Stimulated activated naive CD8-positive, alpha-beta T cell treated with anti-CD3 and anti-CD28 coated beads, Interleukin-15, Interleukin-2, amounts not matched to agents 100 ng/mL and 50 ng/mL, for 24 hours (primary cell): Measurements from ENCODE around the gene CADM2.
"Not testable (repeated sequence)": the region's sequence is repeated elsewhere in the genome, so short reads cannot be mapped to it uniquely, and the experiment has no call there.

Experiments used
- H3K27ac Mint-ChIP-seq: one replicate; pipeline ENCODE4 v1.8.0; 2021; ENCODE audit warnings: mild to moderate bottlenecking, mixed read lengths
- H3K27me3 Mint-ChIP-seq: one replicate; pipeline ENCODE4 v1.8.0; 2021; ENCODE audit warnings: mixed read lengths
- H3K36me3 Mint-ChIP-seq: one replicate; pipeline ENCODE4 v1.8.0; 2021; ENCODE audit warnings: low read depth, mixed read lengths
- H3K4me1 Mint-ChIP-seq: one replicate; pipeline ENCODE4 v1.8.0; 2021; ENCODE audit warnings: low read depth, mixed read lengths
- H3K4me3 Mint-ChIP-seq: one replicate; pipeline ENCODE4 v1.8.0; 2021; ENCODE audit warnings: mild to moderate bottlenecking, mixed read lengths
- H3K9me3 Mint-ChIP-seq: one replicate; pipeline ENCODE4 v1.8.0; 2021; ENCODE audit warnings: mixed read lengths

Gene CADM2

DNA sequence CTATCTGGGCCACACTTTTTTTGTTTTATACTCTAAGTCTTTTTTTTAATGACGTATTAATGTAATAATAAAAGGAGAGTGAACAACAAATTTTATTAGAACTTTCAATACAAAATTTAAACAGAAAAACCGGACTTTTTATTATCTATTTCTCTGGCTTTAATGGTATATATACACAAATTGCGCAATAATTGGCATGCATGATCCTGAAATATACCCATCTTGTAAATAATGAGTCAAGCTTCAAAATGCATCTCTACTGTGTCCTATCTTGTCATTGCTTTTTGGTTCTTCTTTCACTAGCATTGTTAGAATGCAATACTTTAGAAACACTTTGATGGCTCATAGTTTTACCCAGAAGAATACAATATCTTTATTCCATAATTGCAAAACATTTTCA lies 963.6 kb downstream of the CADM2 start:
- H3K27me3 Mint-ChIP-seq, result no peaks in the 10 kb centered on the region
- peaks cover 4% of the 10 kb centered on the region for H3K9me3 Mint-ChIP-seq
- H3K27ac Mint-ChIP-seq, result no peak overlapping the region
- H3K4me3 Mint-ChIP-seq, result no peak overlapping the region
- no peaks in the 10 kb centered on the region for H3K36me3 Mint-ChIP-seq
- no peaks in the 10 kb centered on the region for H3K4me1 Mint-ChIP-seq

DNA sequence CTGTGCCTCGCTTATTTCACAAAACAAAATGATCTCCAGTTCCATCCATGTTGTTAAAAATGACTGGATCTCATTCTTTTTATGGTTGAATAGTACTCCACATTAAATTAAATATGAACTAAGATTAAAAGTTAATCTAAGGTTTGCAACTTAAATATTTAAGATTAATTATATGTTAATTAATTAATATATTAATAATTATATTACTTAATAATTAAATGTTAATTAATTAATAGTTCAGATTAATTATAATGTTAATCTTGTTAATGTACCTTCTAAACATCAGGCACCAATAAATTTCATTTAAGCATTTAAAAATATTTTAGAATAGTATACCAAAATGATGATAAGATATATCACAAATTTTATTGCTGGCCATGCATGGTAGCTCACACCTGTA lies 971.9 kb downstream of the CADM2 start:
- Mint-ChIP-seq H3K27ac (no peak overlapping the region), H3K36me3 (no peaks in the 10 kb centered on the region), H3K27me3 (no peaks in the 10 kb centered on the region), H3K9me3 (peaks cover 4% of the 10 kb centered on the region), H3K4me3 (no peak overlapping the region), H3K4me1 (no peaks in the 10 kb centered on the region)

DNA sequence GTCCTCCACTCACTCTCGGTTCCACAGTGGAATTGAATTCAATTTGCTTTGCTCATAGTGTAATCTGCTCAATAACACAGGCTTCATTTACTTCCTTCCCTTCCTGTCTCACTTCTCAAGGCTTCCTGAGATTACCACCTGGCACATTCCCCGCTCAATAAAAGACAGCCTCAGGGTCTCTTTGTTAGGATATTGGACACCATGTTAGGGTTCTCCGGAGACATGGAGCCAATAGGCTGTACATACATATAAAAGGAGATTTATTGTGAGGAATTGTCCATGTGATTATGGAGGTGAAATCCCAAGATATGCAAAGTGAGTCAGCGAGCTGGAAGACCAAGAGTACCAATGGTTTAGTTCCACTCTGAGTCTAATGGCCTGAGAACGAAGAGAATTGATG lies 974.5 kb downstream of the CADM2 start:
- H3K4me1 Mint-ChIP-seq, result no peaks in the 10 kb centered on the region
- H3K9me3 Mint-ChIP-seq, result peaks cover 4% of the 10 kb centered on the region
- H3K27ac Mint-ChIP-seq, result no peak overlapping the region
- H3K4me3 Mint-ChIP-seq, result no peak overlapping the region
- no peaks in the 10 kb centered on the region for H3K27me3 Mint-ChIP-seq
- no peaks in the 10 kb centered on the region for H3K36me3 Mint-ChIP-seq

DNA sequence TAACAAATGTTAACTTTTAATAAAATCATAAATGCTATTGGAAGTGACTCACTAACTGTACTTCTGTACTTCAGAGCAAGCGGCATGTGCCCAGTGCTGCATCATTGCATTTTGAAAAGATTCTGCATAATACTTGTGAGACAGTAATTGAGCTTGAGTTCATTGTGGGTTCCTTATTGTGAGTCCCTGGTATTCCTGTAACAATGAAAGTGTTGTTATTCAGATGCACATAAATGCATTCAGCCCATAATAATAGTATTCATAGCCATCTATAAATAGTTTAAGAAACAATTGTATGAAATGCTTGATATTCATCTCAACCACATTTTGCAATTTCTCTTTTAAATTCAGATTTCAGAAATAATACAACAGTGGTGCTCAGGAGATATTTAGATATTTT lies 976.4 kb downstream of the CADM2 start:
- H3K27me3 Mint-ChIP-seq, result no peaks in the 10 kb centered on the region
- peaks cover 4% of the 10 kb centered on the region for H3K9me3 Mint-ChIP-seq
- H3K36me3 Mint-ChIP-seq, result no peaks in the 10 kb centered on the region
- no peaks in the 10 kb centered on the region for H3K4me1 Mint-ChIP-seq
- H3K4me3 Mint-ChIP-seq, result no peak overlapping the region
- H3K27ac Mint-ChIP-seq, result no peak overlapping the region

DNA sequence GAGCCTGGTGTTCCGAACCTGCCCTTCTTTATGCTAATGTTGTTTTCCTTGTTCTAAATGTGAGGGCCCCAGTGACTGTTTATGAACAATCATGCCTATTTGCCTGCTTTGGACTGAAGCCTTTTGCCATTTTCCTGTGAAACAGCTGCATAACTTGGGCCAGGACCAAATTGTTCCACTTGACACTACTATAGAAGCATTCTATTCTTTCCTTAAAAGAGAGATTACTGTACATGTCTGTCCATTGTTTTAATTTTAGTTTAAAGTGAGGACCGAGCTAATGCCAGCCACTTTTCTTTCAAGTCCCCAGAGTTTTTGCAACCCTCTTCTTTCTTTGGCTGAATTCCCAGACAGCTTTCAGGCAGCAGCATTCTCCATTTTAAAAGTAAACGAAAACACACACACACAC lies 980.3 kb downstream of the CADM2 start:
- peaks cover 4% of the 10 kb centered on the region for H3K36me3 Mint-ChIP-seq
- no peaks in the 10 kb centered on the region for H3K4me1 Mint-ChIP-seq
- no peak overlapping the region for H3K27ac Mint-ChIP-seq
- H3K27me3 Mint-ChIP-seq, result no peaks in the 10 kb centered on the region
- H3K9me3 Mint-ChIP-seq, result peaks cover 7% of the 10 kb centered on the region
- H3K4me3 Mint-ChIP-seq, result no peak overlapping the region

DNA sequence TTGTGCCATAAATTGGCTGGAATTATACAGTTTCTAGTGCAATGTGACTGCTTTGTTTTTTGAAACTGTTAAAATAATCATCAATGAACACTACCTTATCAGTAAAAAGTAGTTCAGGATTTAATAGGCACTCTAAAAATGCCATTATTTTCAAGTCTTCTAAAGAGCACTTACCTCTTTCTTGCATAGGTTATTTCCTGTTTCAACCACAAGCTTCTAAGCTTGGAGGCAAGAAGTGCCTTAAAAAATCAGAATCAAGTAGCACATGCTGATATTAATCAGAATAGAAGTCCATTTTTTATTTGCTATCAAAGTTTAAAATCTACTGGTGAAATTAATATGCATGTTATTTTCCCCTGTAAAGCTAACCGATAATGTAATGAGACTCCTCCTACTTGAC lies 991.6 kb downstream of the CADM2 start:
- no peak overlapping the region for H3K27ac Mint-ChIP-seq
- H3K4me3 Mint-ChIP-seq, result no peak overlapping the region
- no peaks in the 10 kb centered on the region for H3K27me3 Mint-ChIP-seq
- no peaks in the 10 kb centered on the region for H3K36me3 Mint-ChIP-seq
- H3K9me3 Mint-ChIP-seq, result peaks cover 4% of the 10 kb centered on the region
- H3K4me1 Mint-ChIP-seq, result no peaks in the 10 kb centered on the region

DNA sequence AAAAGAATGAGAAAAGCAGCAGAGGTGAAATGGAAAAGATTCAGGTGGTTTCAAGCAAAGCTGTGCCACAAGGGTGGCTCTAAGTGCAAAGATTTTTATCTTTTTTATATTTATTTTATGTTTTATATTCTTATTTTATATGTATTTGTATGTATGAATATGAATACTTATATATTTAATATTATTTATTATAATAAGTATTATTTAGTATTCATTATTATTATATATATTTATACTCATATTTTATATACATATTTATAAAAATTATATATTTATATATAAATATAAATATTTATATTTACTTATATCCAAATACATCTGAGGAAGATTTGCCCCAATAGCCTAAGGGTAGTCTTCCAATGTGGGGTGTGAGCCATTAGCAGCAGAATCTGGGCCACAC lies 1002.0 kb downstream of the CADM2 start:
- Mint-ChIP-seq H3K9me3 (peaks cover 4% of the 10 kb centered on the region), H3K4me1 (no peaks in the 10 kb centered on the region), H3K36me3 (no peaks in the 10 kb centered on the region), H3K27ac (no peak overlapping the region), H3K27me3 (no peaks in the 10 kb centered on the region), H3K4me3 (no peak overlapping the region)

DNA sequence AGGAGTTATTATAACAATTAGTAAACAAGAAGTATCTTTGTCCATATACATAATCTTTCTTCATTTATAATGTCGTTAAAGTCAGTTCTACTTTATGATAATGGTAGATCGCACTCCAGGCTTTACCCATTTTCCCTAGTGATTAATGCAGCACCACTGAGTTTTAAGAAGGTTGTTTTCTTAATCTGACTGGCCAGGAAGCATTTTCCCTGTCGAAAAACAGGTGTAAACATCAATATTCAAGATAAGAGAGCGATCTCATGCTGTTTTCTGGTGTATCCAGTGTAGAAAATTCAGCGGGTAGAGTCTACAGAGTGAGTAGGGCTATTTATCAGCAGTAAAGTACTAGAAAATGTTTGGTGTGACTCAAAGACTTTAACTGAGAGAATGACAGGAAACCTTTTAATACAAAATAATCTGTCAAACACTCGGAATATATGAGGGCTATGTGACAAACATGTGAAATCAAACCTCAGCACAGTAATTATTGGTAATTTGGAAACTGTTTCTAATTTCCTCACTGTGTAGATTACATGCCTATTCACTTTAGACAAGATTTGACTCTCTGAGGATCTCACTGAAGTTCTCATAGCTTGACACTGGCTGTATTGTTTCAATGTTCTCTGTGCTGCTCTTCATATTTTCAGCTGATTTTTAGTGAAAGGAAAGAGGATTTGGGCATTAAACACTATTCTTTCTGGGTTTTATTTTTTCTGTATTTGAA lies 1019.0 kb downstream of the CADM2 start:
- Mint-ChIP-seq H3K27ac (no peak overlapping the region), H3K27me3 (no peaks in the 10 kb centered on the region), H3K36me3 (no peaks in the 10 kb centered on the region), H3K9me3 (peaks cover 7% of the 10 kb centered on the region), H3K4me1 (no peaks in the 10 kb centered on the region), H3K4me3 (no peak overlapping the region)

DNA sequence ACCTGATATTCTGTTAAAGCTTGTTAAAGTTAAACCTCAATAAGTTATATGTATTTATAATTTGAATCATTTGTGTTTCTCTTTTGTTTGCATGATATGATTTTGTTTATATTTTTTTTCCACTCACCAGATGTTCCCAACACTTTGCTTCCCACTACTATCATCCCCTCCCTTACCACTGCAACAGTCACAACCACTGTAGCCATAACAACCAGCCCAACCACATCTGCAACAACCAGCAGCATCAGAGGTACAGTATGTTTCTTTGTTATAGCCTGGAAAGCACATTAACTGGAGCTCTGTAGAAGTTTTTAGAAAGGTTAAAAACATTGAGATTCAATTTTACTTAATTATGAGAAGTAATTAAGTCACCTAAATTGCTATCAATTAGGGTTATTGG lies 1020.2 kb downstream of the CADM2 start:
- no peaks in the 10 kb centered on the region for H3K36me3 Mint-ChIP-seq
- no peak overlapping the region for H3K4me3 Mint-ChIP-seq
- H3K27ac Mint-ChIP-seq, result no peak overlapping the region
- no peaks in the 10 kb centered on the region for H3K9me3 Mint-ChIP-seq
- no peaks in the 10 kb centered on the region for H3K27me3 Mint-ChIP-seq
- no peaks in the 10 kb centered on the region for H3K4me1 Mint-ChIP-seq

DNA sequence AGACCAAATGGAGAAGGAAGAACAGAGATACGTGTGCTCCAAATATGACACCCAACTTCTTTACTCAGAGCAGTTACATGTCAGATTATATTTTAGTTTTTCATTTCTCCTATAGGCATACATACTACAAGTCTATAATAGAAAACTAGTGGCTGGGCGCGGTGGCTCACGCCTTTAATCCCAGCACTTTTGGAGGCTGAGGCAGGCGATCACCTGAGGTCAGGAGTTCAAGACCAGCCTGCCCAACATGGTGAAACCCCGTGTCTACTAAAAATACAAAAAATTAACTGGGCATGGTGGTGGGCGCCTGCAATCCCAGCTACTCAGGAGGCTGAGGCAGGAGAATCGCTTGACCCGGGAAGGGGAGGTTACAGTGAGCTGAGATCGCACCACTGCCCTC lies 1030.8 kb downstream of the CADM2 start:
- H3K9me3 Mint-ChIP-seq, H3K27me3 Mint-ChIP-seq, H3K4me1 Mint-ChIP-seq, H3K4me3 Mint-ChIP-seq, H3K36me3 Mint-ChIP-seq, H3K27ac Mint-ChIP-seq: not testable (repeated sequence)

DNA sequence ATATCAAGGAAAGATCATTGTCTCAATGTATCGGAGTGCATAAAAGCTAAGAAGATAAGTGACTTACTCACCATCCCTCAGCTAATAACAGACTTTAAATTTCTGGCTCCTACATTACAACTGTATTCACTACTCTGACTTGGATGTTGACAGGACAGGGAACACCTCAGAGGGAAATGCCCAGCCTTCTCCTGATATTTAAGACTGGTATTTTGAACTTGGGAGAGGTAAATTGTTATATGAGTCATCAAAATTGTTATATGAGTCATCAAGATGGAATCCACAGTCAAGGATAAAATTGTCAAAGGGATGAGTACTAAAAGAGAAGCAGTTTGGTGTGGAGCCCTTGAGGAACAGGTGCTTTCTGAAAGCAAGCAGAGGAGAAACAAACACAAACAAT lies 1070.8 kb downstream of the CADM2 start:
- H3K9me3 Mint-ChIP-seq, result peaks cover 9% of the 10 kb centered on the region
- no peak overlapping the region for H3K4me3 Mint-ChIP-seq
- H3K36me3 Mint-ChIP-seq, result no peaks in the 10 kb centered on the region
- H3K27me3 Mint-ChIP-seq, result no peaks in the 10 kb centered on the region
- no peaks in the 10 kb centered on the region for H3K4me1 Mint-ChIP-seq
- H3K27ac Mint-ChIP-seq, result no peak overlapping the region

DNA sequence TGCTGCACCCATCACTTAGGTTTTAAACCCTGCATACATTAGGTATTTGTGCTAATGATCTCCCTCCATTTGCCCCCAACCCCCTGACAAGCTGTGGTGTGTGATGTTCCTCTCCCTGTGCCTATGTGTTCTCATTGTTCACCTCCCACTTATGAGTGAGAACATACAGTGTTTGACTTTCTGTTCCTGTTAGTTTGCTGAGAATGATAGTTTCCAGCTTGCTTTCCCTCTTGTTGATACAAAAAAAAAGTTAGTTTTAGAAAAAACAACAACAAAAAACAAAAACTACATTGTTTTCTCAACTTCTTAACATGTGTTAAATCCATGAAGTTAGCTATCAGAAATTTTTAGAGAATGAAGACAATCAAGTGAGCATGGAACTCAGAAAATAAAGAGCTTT lies 1079.1 kb downstream of the CADM2 start:
- Mint-ChIP-seq H3K4me3 (no peak overlapping the region), H3K36me3 (no peaks in the 10 kb centered on the region), H3K27me3 (no peaks in the 10 kb centered on the region), H3K27ac (no peak overlapping the region), H3K4me1 (no peaks in the 10 kb centered on the region), H3K9me3 (peaks cover 11% of the 10 kb centered on the region)

DNA sequence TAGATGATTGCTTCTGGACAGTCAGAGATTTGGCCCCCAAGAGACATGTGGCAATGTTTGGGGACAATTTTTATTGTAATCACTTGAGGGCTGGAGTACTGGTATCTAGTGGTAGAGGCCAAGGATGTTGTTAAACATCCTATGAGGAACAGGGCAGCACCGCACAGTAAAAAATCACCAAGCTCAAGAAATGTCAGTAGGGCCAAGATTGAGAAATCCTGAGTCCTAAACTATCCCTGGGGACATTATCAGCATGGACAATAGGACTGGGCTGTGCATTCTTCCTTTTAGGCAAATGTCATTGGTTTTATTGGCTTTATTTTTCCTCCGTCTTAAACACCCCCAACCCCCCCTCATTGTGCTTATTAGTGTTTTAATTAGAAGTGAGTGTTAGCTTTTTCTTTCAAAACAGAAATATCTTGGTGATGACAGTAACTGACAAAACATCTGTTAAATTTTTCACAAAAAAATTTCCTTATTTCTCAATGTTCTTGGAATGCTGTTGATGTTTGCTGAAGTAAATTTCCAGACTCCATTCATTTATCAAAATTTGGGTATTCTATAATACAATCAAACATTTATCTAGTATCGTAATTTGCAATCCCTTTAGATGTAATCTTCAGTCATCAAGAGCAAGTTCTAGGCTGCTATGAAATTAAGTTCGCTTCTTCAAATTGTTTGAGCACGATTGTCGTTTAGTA lies 1087.8 kb downstream of the CADM2 start:
- no peaks in the 10 kb centered on the region for H3K36me3 Mint-ChIP-seq
- no peaks in the 10 kb centered on the region for H3K4me1 Mint-ChIP-seq
- H3K27ac Mint-ChIP-seq, result no peak overlapping the region
- H3K27me3 Mint-ChIP-seq, result no peaks in the 10 kb centered on the region
- H3K9me3 Mint-ChIP-seq, result peaks cover 23% of the 10 kb centered on the region
- no peak overlapping the region for H3K4me3 Mint-ChIP-seq

DNA sequence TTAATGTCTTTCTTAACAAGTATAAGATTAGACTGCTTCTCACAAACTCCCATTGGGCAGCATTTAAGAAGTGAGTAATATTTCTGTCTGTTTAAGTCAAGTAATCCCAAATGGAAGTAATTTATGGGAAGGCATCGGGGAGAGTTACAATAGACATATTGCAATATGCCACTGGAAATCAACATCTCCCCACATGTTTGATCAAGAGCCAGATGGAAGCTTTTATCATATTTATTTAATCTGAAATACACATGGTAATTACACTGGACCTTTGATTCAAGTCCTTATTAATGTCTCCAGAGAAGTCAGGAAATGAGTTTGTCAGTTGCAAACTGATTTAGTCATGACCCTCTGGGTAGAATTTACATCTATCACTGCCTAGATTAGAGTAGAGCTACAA lies 1088.4 kb downstream of the CADM2 start:
- Mint-ChIP-seq H3K36me3 (no peaks in the 10 kb centered on the region), H3K27me3 (no peaks in the 10 kb centered on the region), H3K9me3 (peaks cover 18% of the 10 kb centered on the region), H3K4me3 (no peak overlapping the region), H3K4me1 (no peaks in the 10 kb centered on the region), H3K27ac (no peak overlapping the region)

DNA sequence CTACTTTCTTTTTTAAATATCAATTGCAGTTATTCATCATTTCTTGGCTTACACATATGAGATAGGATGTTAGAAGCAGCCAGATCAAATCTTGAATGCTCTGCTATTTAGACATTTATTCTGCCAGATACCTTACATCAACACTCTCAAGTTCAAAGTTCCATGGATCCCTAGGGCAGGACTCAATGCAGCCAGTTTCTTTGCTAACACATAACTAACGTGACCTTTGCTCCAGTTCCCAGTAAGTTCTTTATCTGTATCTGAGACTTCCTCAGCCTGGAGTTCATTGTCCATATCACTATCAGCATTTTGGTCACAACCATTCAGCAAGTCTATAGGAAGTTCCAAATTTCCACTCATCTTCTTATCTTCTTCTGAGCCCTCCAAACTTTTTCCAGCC lies 1092.3 kb downstream of the CADM2 start:
- Mint-ChIP-seq H3K4me1 (no peaks in the 10 kb centered on the region), H3K27ac (no peak overlapping the region), H3K4me3 (no peak overlapping the region), H3K9me3 (peaks cover 15% of the 10 kb centered on the region), H3K27me3 (no peaks in the 10 kb centered on the region), H3K36me3 (no peaks in the 10 kb centered on the region)

DNA sequence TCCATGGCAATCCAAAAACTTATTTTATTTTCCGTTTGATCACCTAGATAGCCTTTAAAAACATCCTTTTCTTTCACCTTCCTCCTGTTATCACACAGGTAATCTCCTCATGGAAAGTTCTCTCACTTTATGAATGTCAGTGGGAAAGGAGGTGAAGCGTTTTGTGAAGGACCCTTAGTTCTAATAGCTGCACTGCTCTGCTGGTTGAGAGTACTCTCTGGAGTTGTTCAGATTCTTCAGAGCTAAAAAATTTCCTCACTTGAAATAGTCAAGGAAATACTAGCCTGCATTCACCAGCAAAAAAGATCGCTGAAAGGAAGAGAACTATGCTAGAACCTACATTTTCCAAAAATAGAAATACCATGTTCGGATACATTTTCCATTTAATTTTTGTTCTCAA lies 1097.2 kb downstream of the CADM2 start:
- Mint-ChIP-seq H3K9me3 (peaks cover 4% of the 10 kb centered on the region), H3K4me3 (no peak overlapping the region), H3K27me3 (no peaks in the 10 kb centered on the region), H3K27ac (no peak overlapping the region), H3K36me3 (no peaks in the 10 kb centered on the region), H3K4me1 (no peaks in the 10 kb centered on the region)
